HG03097 (cell line): Measurements from ENCODE around the gene FRYL.

Experiments used
- ATAC-seq: cut with Tn5 transposase; IDR thresholded peaks from one replicate; pipeline ENCODE4 v1.9.1; 2021; ENCODE audit not compliant: unreplicated experiment, low FRiP score

The FRYL gene

DNA sequence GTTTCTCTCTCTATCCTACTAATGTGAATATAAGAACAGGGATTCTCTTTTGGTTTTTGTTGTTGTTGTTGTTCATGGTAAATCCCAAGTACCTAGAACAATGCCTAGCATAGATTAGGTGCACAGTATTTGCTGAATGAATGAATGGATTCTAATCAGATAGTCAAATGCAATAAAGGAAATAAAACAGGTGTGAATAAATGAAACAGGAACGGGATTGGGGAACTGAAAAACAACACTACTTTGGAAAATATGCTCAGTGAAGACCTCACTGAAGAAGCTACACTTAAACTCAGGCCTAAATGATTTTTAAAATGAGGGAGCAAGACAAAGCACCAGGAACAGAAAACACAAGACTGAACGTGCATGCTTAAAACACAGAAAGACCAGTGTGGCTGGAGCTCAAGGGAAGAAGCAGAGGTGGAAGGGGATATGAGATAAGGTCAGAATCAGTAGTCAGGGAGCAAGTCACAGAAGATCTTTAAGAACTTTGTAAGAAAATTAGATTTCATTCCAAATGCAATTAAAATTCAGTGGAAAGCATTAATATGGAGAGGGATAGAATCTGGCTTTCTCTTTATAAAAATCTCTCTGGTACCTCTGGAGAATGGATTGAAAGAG lies 145.3 kb downstream of the FRYL start:
- ATAC-seq, result no peak

DNA sequence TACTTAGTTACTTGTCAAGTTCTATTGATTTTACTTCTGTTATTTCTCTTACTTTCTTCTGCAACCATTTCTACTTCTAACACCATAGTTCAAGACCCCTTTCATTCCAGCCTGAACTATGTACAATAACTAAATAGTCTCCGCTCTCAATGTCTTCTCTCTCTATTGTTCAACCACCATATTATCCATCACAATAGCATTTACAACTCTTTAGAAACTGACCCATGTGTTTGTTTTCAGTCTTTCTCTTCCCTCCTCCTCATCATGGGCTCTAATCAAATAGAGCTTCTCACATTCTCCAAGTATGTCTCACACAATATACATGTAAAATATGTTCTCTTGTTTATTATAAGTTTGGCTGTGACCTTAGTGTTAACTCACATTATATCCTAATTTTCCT lies 146.4 kb downstream of the FRYL start:
- ATAC-seq, result no peak

DNA sequence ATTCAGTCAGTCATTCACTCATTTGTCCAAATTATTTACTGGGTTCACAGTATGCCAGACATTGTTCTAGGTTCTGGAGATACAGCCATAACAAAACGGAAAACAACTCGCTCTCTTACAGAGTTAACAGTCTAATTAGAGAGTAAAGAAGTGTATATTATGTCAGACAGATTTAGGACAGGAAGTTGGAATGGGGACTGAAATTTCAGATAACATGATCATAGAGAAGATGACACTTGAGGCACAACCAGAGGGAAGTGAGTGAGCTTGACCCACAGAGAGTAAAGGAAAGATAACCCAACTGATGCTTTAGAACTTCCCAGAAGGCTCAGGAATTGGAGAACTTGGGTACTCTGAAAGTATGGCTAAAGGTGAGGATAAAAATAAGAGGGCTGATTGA lies 150.6 kb downstream of the FRYL start:
- ATAC-seq, result no peak

DNA sequence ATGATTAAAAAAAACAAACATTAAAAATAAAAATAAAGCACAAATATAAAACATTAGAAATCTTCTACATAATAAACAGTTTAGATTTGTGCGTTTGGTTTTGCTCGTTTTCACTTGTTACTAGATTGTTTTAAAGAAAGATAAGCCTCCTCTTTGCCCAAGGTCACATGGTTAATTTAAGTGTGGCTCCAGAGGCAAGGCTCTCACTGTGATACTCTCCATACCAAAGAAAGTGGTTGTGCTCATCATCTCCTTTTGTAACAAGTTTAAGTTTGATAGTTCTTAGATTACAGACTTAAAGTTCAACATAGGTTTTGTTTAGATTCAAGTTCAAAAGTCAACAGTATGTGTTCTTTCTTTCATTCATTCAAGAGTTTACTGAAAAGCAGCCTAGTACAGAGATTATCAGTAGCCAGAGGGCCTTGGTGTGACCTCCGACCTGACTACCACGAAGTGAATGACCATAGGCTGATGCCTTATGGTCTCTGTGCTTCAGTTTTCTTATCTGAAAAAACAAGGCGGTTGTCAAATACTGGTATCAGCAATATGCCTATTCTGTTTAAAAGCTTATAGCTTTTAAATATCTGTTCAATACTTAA lies 156.8 kb downstream of the FRYL start:
- ATAC-seq, result no peak

DNA sequence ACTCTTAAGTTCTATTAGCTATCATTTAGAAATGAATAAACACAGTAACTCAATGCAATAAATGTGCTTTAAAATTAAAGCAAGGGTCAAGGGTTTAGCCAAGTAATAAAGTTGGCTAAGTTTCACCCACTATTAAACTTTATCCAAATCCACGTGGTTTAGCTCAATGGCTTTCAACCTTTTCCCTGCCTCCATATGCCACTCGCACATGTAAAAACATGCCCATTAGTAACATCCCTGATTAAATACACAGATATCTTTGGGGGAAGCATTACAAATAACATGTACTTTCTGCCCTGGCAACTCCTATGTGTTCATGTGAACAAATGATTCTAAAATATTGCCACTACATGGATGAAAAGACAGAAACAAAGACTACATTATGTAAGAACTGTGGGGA lies 159.2 kb downstream of the FRYL start:
- no peak for ATAC-seq

DNA sequence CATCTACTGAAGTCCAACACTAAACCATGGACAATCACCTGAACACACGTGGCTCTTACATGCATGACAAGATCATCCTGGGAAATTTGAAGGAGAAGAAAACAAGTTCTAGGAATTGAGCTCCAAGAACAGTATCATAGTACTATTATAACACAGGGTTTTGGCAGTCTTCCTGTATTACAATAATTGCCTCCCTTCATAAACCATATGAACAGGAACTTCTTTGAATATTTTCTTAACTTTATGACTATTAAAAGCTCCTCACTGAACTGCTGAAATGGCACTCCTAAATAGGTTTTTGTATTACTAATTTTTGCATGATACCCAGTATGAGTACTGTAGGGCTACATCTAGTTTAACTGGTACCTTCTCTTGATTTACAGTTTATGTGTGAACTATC lies 160.0 kb downstream of the FRYL start:
- ATAC-seq, result no peak

DNA sequence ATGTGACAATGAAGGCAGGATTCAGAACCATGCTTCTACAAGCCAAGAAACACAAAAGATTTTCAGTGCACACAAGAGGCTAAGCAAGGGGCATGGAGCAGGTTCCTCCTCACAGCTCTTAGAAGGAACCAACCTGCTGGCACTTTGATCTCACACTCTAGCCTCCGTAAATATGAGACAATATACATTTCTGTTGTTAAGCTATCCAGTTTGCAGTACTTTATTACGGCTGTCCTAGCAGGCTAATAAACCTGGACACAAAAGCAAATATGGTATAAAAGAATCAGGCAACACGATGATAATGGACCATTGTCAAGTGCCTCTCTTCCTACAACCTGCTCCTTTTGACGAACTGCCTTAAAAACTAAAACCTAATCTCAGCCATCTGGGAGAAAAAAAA lies 175.6 kb downstream of the FRYL start:
- ATAC-seq, result no peak

DNA sequence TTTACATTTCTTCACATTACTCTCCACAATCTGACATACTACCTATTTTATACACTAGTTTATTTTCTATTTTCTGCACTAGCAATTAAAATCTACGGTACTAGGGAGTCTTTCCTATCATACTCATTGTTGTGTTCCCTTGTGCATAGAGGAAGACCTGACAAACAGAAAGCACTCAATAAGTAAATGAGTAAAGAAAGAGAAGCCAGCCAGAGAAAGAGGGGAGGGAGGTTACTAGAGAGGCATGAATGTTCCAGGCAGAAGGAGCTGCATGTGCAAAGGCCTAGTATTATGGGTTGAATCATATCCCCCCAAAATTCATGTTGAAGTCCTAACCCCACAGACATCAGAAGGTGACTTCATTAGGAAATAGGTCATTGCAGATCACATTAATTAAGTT lies 176.0 kb downstream of the FRYL start:
- no peak for ATAC-seq

DNA sequence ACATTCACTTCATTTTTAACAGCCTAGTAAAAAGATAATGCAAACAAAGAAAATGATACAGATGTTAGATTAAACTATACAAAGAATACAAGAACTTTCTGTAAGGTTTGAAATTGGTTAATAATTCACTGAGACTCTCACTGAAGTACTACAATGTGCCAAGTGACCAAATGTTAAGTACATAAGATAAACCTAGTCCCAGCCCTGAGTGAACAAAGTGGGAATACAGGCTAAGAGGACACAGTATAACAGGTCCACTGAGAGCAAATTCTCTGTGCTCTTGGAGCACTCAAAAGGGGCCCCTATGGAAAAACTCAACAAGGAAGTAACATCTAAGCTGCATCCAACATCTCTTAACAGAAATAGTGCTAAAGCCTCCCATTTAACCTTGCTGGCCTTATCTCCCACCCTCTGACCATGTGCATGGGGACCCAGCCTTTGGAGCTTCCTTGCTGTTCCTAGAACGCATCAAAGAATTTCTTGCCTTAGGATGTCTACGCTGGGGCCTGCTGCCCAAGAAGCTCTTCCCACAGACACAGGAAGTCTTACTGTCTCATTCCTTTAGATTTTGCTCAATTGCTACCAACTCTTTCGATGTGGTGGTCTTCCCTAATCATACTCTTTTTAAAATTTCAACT lies 176.6 kb downstream of the FRYL start:
- no peak for ATAC-seq

DNA sequence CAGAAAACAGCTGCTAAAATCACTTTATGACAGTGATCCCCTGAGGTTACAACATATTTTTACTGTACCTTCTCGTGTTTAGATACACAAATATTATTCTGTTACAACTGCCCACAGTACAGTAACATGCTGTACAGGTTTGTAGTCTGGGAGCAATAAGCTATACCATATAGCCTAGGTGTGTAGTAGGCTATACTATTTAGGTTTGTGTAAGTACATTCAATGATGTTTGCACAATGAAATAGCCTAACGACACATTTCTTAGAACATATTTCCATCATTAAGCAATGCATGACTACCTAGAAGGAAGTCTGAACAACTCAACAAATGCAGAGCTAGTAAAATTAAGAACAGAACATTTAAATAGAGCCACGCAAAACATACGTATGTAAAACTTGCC lies 177.3 kb downstream of the FRYL start:
- ATAC-seq, result no peak

DNA sequence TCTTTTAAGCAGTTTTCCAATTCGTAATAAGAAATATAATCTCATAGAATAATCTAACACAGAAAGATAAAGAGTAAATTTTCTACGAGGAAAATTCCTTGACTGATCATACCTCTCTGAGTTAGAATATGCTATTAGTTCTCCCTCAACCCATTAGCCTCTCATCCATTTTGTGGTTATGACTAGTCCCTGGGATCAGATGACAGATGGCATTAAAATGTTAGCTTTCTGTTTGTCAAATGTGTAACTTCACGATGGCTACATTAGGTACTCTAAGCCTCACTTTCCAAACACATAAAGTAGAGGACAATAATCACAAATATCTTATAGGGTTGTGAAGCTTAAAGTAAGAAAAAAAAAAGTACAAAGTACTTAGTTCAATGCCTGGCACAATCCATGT lies 177.9 kb downstream of the FRYL start:
- no peak for ATAC-seq

DNA sequence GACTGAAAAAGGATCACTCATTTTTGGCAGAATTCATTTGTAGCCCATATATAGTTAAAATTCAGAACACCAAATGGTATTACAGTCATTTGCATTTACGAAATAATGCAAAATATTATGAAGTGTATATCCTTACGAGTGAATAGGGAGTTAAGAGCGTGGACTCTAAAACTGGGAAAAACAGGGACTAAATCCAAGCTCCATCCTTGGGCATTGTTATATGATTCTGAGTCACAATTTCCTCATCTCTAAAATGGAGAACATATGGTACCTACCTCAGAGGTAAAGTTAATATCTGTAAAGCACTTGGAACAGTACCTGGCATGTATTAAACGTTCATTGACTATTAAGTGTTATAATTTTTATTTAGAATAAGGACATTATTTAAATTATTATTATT lies 183.7 kb downstream of the FRYL start:
- no peak for ATAC-seq

DNA sequence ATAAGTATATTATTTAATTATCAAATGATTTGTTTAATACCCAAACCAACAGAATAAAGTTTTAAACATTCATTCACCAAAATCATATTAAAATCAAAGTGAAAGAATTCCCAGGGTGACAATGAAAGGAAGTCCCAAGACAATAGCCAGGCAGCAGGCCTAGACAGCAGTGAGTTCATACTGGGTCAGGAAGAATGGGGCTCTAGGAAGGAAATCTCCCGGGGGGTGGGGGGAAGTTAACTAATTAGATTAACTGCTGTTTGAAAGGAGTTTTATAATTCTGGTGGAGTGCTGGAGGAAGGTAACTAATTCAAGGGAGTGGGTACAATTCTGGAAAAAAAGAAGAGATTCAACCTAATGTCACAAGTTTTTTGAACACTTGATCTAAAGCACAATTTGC lies 185.9 kb downstream of the FRYL start:
- ATAC-seq, result no peak

DNA sequence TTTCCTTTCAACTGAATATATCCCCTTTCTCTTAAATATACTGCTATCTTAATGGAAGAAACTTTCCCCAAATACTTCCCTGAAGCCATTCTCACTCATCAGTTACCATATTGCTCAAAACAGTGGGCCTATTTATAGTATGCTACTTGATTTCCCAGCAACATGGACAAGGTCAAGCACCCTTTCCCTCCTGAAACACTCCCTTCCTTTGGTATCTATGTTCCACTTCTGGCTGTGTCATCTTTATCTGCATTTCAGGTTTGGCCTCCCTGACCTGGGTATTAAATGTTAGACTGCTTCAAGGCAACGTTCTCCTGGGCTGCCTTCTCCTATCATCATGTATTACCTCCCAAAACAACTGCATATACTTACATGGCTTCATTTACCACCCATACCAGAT lies 188.7 kb downstream of the FRYL start:
- no peak for ATAC-seq

DNA sequence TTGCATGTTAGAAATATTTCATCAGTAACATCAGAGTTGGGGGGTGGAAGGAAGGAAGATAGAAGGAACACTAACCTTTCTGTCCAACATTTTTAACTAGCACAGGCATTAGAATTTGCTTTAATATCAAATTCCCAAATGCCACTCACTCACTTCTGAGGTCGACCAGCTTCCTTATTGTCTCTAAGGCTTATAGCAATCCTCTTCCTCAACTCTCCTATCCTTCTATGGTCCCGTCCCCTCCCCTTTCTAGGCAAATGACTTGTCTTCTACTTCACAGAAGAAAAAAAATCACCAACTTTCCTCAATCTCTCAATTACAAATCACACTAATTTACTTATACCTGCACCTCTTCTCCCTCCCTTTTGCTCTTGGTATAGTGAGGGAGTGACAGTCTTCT lies 189.2 kb downstream of the FRYL start:
- no peak for ATAC-seq

DNA sequence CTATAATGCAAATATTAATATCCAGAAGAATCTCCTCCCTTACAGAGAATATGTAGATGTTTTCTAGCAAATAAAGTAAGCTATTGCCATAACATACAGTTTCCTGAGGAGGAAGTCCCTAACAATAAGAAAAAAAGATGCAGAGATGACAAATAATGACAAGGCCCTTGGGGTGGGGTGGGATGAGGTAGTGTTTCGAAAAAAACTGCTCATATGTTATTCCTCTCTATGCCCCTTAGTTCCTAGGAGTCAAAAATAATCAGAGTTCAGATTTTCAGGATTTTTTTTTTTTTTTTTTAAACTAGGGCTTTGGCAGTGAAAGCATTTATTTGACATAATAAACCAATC lies 191.0 kb downstream of the FRYL start:
- no peak for ATAC-seq

DNA sequence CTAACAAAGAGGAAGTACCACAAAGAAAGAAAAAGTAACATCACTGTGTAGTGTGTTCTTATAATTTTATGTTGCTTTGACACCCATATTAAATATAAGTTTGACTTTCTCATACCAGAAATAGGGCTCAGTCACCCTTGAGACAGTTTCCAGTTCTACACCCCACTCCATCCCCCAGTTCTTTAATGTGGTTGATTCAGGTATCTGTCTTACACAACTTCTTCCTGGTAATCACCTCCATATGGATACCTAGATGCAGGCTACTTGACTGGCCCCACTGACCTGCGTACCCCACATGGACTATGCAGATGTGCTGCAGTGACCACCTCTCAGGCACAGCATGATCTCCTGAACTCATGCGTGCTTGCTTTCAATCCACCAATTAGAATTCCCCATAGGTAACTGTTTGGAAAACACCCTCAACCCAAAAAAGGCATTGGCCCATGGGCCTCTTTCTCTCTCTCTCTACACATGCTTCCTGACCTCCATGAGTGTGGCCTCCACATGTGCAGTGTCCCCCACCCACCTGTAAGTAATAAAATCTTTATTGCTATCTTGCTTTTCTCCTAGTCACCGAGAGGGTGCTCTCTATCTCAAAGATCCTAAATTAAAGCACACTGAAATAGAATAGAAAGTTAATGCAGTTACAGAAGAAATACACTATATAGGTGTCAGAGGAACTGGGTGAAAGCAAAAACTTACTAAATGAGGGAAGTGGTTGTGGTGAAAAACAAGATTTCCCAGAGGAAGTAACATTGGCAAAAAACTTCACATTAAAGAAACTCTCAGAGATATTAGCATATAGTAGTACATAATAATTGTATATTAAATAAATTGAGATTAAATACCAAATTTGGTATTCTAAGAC lies 191.6 kb downstream of the FRYL start:
- ATAC-seq, result no peak

DNA sequence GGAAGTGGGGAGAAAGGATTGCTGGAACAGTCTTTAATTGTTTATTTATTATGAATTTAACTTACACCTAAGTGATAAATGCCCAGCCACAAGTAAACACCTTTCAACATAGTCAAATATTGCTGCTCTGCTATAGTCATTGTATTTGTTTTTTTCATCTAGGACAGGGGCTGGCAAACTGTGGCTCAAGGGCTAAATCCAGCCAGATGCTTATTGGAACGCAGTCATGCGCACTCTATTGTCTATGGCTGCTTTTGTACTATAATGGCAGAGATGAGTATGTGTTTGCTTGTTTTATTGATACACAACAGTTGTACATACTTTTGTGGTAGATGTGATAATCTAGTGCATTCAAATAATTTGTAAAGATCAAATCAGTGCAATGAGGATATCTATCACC lies 194.7 kb downstream of the FRYL start:
- no peak for ATAC-seq

DNA sequence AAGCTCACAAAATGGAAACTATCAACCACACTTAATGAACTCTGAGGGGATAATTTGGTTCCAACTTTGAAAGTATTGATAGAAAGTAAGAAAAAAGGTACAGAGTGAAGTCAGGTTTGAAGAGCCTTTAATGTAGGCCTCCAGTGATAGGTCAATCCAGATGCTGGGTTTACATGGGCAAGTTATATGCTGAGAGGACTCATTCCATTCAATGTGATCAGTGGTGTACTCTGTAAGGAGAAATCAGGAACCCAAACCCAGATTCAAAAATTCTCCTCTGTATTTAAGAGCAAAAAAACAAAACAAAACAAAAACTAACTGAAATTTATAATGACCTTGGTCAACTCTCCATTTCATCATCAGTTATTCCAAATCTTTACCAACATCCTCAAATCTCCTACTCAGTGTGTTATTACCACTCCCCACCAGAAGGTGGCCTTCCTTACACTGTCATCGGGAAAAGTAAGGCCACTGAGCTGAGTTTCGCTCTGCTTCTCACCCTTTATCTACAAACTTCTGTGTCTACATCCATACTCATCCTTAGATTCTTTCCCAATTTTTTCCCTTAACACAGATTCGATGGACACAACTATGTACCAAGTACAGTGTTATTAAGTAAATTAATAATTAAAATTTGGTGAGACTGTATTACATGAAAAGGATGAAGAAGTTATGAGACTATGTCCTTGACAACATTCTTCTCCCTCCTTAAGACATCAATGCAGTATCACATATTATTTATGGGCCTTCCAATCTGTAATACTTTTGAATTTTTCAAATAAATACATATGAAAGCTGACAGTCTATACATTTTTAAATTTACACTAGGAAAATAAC lies 201.7 kb downstream of the FRYL start:
- no peak for ATAC-seq

DNA sequence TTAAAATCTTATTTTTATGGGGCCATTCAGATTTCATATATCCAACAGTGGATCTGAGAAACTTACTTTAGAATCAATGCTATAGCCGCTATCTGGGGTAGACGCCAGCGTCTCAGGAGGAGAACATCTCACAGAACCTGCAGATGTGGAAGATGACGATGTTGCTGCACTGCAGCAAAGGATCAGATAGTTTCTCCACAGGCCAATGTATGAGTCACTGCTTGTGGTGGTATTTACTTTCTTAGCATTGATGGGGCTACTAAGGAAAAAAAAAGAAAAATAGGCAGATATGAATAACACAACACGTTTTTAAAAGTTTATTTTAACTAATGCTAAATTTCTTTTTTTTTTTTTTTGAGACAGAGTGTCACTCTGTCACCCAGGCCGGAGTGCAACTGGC lies 204.1 kb downstream of the FRYL start:
- ATAC-seq, result no peak

DNA sequence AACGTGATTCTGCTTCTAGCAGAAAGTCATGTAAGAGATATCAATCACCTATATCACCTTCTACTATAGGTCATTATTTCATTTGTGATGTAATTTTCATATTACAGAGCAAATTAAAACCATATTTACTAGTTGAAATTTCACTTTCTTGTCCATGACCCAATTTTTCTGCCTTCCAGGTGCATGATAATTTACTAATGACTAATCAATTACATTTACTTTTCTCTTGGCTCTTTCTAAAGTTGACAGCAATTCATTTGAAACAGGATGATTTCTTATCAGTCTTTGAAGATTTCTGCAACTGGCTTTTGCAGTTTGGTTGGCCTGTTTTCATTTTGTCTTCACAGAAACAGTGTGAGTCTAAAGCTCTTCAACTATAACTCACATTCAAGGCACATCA lies 208.6 kb downstream of the FRYL start:
- no peak for ATAC-seq
